ENCODE measurements around the gene PXK.
"Not testable (repeated sequence)": the region's sequence is repeated elsewhere in the genome, so short reads cannot be mapped to it uniquely, and the experiment has no call there.

Gene PXK

DNA sequence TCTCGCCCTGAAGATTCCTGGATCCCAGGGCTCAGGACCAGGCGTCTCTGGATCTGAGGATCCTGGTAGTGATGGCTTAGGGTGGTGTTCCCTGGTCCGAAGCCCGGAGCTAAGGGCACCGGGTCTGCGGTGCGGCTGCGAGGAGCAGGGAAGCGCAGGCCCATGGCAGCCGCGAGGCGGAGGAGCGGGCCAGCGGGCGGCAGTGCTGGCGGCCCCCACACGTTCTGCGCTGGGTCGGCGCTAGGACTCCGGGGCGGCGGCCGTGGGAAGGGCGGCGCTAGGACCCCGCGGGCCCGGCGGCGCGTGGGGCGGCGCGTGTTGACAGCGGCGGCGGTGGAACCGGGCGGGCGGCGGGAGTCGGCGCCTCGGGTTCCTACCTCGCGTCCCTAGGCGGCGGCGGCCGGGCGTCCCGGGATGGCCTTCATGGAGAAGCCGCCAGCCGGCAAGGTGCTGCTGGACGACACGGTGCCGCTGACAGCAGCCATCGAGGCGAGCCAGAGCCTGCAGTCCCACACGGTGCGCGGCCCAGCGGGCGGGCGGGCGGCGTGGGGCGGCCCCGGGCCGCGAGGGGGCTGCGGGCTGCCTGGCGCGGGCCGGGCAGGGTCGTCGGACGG is at the start of gene PXK:
Gene PXK, plus strand, starts transcription at position 318 of the 614 bp plus-strand sequence. Its CDS starts 97 bp downstream, at position 415.
- no peak for DNase-seq (ENCODE audit: low read depth, low spot score)
- H3K27ac ChIP-seq, result peak within 1 kb of the TSS; percentile 97

DNA sequence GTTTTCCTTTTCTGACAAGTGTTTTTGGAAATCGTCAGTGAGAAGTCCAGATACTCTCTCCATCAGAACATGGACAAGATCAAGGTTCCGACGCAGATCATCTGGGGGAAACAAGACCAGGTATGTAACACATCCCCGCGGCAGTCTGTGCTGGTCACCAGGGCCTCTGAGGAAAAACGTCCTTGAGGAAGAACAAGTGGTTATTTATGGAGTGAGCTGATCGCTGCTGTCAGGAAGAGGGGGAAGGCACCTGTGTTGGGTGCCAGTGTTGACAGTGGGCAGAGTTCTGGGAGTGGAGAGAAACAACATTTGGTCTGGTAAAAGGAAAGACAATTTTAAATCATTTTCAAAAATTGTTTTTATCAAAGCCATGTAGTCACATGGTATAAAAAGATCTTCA is 47.4 kb upstream of the PXK start:
- DNase-seq (ENCODE audit: low read depth, low spot score), result no peak
- H3K27ac ChIP-seq, result no peak overlapping the region

DNA sequence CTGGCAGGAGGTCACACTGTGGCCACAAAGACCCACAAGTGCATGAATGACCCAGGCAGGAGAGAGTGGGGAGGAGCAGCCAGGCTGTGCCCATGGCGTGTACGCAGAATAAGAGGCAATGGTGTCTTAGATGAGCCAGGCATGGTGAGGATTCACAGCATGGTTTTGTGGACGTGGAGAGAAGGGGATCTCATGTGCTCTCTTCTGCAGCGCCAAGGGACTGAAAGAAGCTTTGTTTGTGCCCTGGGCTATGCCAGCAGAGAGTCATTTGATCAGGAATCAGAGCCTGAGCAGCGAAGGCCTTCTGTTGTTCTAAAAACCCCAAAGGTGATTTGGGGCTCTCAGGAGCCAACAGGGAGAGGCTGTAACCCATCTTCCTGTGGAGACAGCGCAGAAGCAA is 45.3 kb upstream of the PXK start:
- DNase-seq (ENCODE audit: low read depth, low spot score), result no peak
- H3K27ac ChIP-seq, result no peak overlapping the region

DNA sequence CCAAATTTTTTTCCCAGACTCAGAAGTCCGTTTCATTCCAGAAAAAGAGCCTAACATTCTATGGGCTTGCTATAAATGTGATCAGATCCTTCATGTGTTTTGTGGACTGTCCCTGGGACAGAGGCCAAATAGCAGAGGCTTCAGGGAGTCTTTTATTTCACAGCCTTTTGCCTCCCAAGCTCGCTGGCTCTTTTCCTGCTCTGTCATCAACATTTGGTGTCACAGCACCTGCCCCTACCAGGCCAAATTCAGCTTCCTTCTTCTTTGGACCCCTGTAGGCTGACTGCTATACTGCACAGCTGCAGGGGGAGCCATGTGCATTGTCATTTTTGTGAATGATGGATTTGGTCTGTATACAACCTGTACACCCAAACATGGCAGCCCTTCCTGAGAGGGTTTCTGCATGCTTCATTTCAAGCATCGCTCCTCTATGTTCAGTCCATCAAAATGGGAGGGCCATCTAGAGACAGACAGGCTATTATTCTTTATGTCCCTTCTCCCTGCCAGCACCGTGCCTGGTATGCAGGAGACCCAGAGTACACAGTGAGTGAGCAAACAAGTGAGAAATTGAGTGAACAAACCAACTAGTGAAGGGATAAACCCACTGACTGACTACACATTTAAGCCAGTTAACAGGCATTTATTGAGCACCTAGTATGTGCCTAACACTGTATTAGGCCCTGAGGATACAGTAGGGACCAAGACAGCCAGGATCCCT is 44.5 kb upstream of the PXK start:
- DNase-seq (ENCODE audit: low read depth, low spot score), result no peak
- H3K27ac ChIP-seq, result no peak overlapping the region

DNA sequence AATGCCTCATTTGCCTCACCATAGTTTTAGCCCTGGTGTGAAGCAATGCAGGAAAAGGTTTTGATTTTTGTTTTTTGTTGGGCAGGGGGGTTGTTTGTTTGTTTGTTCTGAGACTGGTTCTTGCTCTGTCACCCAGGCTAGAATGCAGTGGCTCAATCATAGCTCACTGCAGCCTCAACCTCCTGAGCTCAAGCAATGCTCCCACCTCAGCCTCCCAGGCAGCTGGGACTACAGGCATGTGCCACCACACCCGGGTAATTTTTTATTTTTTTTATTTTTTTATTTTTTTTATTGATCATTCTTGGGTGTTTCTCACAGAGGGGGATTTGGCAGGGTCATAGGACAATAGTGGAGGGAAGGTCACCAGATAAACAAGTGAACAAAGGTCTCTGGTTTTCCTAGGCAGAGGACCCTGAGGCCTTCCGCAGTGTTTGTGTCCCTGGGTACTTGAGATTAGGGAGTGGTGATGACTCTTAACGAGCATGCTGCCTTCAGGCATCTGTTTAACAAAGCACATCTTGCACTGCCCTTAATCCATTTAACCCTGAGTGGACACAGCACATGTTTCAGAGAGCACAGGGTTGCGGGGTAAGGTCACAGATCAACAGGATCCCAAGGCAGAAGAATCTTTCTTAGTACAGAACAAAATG is 43.6 kb upstream of the PXK start:
- DNase-seq (ENCODE audit: low read depth, low spot score), result not testable (repeated sequence)

DNA sequence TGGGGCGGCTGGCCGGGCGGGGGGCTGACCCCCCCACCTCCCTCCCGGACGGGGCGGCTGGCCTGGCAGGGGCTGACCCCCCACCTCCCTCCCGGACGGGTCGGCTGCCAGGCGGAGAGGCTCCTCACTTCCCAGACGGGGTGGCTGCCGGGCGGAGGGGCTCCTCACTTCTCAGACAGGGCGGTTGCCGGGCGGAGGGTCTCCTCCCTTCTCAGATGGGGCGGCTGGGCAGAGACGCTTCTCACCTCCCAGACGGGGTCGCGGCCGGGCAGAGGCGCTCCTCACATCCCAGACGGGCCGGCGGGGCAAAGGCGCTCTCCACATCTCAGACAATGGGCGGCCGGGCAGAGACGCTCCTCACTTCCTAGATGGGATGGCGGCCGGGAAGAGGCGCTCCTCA is 42.2 kb upstream of the PXK start:
- not testable (repeated sequence) for H3K27ac ChIP-seq; DNase-seq (ENCODE audit: low read depth, low spot score)

More for the DNA sequence above, 43.6 kb upstream of the PXK start:
- H3K27ac ChIP-seq, result not testable (repeated sequence)

DNA sequence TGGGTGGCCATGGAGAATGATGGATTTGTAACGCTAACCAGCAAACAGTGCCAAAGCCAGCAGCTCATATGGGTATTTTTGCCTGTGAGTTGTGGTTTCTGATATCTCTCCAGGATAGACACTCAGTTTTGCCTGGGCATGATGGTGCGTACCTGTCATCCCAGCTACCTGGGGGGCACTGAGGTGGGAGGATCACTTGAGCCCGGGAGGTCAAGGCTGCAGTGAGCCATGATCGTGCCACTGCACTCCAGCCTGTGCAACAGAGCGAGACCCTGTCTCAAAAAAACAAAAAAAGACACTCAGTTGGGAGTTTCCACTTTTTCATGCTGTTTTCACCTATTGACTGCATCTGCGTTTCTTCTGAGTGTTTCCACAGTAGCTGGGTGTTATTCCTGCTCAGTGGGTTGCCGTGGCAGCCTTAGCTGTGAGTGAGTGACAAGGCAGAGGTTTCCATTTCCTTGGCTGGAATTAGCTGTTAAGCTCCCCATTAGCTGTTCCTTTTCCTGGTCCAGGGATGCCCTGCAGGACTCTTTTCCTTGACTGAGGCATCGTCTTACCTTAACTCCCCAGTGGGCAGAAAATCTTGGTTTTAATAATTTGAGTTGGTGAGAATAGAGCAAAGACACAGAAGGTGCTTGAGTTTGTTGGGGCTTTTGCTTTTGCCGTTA is 40.9 kb upstream of the PXK start:
- no peak overlapping the region for H3K27ac ChIP-seq
- no peak for DNase-seq (ENCODE audit: low read depth, low spot score)

DNA sequence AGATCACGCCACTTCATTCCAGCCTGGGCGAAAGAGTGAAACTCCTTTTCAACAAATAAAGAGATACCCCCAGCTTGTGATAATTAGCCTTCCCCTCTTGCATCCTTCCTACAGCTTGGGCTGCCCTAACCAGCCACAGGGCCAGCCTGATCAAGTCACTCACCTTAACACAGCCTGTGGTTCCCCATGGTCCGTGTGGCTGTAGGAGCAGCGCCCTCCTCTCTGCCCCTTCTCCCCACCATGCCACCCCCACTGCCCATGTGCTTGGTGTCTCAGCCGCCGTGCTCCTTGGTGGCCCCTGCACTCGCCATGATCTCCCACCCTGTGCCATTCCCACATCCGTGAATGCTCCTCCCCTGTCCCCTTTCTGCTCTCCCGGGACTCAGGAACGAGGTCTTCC is 39.8 kb upstream of the PXK start:
- no peak overlapping the region for H3K27ac ChIP-seq
- no peak for DNase-seq (ENCODE audit: low read depth, low spot score)

DNA sequence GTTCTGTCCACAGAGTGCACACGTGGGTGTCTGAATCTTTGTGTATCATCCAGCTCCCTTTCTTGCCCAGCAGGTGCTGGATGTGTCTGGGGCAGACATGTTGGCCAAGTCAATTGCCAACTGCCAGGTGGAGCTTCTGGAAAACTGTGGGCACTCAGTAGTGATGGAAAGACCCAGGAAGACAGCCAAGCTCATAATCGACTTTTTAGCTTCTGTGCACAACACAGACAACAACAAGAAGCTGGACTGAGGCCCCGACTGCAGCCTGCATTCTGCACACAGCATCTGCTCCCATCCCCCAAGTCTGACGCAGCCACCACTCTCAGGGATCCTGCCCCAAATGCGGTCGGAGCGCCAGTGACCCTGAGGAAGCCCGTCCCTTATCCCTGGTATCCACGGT is 39.2 kb upstream of the PXK start:
- no peak overlapping the region for H3K27ac ChIP-seq
- DNase-seq (ENCODE audit: low read depth, low spot score), result no peak

DNA sequence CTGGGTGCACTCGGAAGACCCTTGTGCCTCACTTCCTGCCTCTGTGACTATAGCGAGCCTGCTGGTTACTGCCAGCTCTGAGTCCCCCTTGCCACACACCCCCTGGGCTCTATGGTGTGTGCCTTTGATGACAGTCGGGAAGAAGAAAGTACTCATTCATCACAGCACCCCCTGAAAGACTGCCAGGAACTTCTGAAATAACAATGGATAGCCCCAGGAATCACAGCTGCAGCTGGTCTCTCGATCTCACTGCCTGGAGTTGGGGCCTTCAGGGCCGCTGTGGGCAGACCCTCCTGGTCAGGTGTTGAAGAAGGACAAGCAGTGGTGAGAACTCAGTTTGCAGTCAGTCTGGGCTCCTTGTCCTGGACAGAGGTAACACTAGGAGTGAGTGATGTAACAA is 36.4 kb upstream of the PXK start:
- H3K27ac ChIP-seq, result no peak overlapping the region
- DNase-seq (ENCODE audit: low read depth, low spot score), result no peak

DNA sequence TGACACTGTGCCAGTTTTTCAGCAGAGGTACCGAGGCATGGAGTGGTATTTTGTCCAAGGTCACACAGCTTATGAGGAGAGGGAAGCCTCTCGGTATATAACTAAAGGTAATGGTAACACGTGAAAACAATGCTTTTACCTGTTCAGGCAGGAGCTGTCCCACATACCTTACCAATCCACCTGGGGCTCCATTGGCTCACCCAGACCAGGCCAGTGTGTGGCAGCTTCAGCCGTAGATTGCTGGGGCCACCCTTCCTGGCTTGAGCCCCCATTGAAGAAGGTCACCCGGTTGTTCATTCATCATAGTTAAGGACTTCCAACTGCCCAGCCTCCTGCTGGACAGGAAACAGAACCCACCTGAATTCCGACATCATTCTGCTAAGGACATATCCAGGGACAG is 35.8 kb upstream of the PXK start:
- no peak overlapping the region for H3K27ac ChIP-seq
- no peak for DNase-seq (ENCODE audit: low read depth, low spot score)

DNA sequence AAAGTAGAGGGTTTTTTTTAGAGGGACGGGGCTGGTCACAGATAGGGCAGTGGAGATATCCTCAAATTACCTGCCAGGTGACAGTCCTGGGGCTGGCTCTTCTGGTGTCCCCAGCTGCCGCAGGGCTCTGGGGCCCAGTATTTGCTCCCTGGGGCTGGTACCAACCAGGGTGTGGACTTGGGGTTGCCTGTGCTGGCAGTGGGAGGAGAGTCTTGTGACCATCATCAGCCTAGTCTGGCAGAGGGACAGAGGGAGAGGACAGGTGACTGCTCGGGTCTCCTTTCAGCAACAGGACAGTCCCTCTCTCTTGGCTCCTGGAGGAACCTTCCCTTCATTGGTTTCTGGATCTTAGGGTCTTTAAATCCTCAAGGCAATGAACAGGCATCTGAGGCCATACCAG is 34.5 kb upstream of the PXK start:
- DNase-seq (ENCODE audit: low read depth, low spot score), result no peak
- no peak overlapping the region for H3K27ac ChIP-seq

DNA sequence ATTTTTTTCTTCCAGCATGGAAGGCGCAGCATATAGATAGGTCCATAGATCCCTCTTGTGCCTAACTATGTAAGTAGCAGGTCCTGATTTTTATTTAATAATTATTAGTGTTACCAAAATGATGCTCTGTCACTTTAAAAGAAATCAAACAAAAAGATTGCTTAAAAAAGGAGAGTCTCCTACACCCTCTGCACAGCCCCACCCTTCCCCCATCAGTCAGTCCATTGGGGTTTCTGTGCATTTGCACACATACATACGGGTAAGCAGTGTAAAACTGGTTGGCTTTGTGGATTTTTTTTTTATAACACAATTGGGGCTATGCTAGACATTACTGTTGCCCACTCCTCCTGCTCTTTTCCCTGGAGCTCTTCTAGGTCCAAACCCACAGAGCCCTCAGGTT is 33.6 kb upstream of the PXK start:
- H3K27ac ChIP-seq, result no peak overlapping the region
- no peak for DNase-seq (ENCODE audit: low read depth, low spot score)

DNA sequence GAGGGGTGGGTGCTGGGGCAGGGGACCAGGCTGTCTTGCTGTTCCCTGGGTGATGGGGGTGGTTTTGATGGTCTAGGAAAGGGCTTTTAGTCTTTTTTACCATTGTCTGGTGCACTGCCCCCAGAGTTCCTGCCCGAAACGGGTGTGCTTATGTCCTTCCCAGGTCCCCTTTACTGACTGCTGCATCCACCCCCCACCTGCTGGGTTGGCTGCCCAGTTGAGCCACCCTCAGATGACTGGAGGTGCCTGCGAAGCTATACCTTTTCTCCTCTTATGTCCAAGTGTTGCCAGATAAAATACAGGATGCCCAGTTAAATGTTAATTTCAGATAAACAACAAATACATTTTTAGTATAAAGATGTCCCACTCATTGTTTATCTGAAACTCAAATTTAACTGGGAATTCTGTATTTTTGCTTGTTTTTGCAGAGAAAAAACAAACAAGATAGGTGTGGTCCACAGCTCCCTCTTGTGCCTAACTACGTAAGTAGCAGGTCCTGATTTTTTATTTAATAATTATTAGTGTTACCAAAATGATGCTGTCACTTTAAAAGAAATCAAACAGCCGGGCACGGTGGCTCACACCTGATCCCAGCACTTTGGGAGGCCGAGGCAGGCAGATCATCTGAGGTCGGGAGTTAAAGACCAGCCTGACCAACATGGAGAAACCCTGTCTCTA is 32.7 kb upstream of the PXK start:
- DNase-seq (ENCODE audit: low read depth, low spot score), result no peak
- H3K27ac ChIP-seq, result no peak overlapping the region

DNA sequence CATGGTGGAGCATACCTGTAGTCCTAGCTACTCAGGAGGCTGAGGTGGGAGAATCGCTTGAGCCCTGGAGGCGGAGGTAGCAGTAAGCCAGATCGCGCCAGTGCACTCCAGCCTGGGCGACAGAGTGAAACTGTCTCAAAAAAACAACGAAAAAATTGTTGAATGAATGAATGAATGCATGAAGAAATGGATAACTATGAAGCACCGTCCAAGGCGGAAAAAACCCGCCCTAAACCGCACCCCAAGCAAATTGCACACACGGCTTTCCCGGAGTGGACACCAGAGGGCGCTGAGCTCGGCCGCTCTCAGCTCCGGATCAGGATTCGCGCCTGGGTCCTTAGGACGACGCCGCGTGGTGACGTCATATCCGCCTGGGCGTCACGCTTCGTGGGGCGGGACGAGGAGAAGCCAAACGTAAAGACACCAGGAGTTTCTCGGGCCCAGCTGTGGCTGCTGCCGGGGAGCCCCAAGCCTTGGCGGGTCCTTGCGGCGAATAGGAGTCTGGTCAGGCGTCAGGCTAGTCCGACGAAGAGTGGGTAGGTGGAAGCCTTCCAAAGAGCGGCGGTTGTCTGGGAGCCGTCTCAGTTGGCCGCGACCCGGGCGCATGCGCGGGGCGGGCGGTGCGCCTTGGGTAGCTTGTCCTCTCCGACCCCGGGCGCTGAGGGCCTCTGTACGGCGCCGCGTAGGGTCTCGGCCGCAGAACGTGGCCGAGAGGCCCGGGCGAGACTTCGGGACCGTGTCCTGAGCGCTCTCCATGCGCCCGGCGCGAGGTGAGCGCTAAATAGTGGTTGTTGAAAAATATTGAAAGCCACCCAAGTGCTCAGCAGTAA is 26.6 kb upstream of the PXK start, which contains the start of the genes HTD2 and RPP14:
Gene HTD2, plus strand, starts transcription at position 639 of the 830 bp plus-strand sequence. CDS start 11,094 bp downstream, outside the sequence.
Gene RPP14, plus strand, starts transcription at position 364 of the 830 bp plus-strand sequence. CDS start 4,085 bp downstream, outside the sequence.
- H3K27ac ChIP-seq, result peak within 1 kb of the TSS; percentile 91
- peak; percentile 81 for DNase-seq (ENCODE audit: low read depth, low spot score)

DNA sequence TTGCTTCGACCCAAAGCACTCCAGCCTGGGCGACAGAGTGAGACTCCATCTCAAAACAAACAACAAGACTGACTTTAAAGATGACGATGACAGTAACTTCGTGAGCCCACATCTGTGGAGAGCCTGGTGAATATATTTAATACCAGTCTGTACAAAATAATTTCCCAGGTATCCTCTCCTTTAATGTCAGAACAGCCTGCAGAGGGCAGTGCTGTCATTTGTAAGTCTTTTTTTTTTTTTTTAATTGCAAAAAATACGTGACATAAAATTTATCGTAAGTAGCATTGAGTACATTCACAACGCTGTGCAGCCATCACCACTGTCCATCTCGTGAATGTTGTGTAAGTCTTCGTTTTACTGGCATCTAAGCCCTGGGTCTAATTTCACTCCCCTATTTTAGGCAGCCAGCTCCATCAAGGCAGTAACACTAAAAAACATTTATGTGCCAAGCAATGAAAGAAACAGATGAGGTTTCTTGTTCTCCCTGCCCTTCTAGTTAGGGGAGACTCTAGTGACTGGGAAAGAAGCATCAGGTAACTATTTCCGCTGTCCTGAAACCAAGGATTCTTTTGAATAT is 25.0 kb upstream of the PXK start:
- peak overlapping the region; percentile 91 for H3K27ac ChIP-seq
- DNase-seq (ENCODE audit: low read depth, low spot score), result peak; percentile 37

DNA sequence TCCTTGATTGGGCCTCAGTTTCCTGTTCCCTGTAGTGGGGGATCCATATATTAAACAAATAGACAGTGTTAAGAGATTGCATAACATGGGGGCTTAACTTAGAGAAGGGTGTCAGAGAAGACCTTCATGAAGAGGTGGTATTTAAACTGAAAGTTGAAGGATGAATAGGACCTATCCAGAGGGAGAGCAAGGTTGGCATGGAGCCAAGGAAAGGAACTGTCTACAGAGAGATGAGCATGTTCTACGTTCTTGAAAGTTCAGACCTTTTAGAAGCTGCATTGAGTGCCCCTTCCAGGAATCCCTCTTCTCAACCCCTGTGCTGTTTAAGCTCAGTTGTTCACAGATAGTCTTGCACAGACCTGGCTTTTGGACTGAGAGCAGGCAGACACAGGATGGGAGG is 24.0 kb upstream of the PXK start:
- no peak for DNase-seq (ENCODE audit: low read depth, low spot score)
- H3K27ac ChIP-seq, result no peak overlapping the region

DNA sequence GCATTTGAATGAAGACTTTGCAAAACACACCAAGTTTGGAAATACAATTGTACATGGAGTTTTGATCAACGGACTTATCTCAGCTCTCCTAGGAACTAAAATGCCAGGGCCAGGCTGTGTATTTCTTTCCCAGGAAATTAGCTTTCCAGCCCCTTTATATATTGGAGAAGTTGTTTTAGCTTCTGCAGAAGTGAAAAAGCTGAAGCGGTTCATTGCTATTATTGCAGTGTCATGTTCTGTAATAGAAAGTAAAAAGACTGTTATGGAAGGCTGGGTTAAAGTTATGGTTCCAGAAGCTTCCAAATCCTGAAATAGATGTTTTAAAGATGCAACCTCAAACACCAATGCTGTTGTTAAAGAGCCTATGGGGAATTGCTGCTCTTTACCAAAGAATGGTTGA is 14.9 kb upstream of the PXK start:
- DNase-seq (ENCODE audit: low read depth, low spot score), result no peak
- H3K27ac ChIP-seq, result no peak overlapping the region

DNA sequence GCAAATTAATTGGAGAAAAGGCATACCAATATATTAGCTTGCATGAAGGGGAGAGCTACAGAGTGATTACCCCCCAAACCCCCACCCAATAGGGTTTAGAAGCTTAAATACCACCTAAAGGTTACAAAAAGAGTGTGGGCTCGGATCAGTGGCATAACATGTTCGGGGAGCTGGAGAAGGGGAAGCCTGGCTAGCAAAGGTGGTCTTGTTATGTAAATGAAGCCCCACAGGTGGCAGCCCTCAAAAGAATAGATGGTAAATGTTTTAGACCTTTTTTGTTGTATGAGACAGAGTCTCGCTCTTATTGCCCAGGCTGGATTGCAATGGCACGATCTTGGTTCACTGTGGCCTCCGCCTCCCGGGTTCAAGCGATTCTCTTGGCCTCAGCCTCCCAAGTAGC is 10.9 kb upstream of the PXK start:
- DNase-seq (ENCODE audit: low read depth, low spot score), result no peak
- no peak overlapping the region for H3K27ac ChIP-seq

Measured in epithelial cell of prostate (primary cell).